DOHH2 (cell line): Measurements from ENCODE around the gene UBE2QL1.

Source experiments
- EZH2phosphoT487 ChIP-seq: fragments of 200-600 bp; sonication (generic); IDR thresholded peaks from 2 replicates; pipeline ENCODE4 v1.6.1; 2017; ENCODE audit warnings: borderline replicate concordance, mild to moderate bottlenecking, antibody characterized with exemption, low read length, moderate library complexity, mixed read lengths
- TF ChIP-seq, protein P1 (sequence below): fragments of 200-600 bp; sonication (generic); IDR thresholded peaks from one replicate; pipeline ENCODE4 v1.5.1; 2014; ENCODE audit warnings: antibody characterized with exemption, mild to moderate bottlenecking, low read depth, low read length; ENCODE audit not compliant: poor library complexity, severe bottlenecking

DNA sequence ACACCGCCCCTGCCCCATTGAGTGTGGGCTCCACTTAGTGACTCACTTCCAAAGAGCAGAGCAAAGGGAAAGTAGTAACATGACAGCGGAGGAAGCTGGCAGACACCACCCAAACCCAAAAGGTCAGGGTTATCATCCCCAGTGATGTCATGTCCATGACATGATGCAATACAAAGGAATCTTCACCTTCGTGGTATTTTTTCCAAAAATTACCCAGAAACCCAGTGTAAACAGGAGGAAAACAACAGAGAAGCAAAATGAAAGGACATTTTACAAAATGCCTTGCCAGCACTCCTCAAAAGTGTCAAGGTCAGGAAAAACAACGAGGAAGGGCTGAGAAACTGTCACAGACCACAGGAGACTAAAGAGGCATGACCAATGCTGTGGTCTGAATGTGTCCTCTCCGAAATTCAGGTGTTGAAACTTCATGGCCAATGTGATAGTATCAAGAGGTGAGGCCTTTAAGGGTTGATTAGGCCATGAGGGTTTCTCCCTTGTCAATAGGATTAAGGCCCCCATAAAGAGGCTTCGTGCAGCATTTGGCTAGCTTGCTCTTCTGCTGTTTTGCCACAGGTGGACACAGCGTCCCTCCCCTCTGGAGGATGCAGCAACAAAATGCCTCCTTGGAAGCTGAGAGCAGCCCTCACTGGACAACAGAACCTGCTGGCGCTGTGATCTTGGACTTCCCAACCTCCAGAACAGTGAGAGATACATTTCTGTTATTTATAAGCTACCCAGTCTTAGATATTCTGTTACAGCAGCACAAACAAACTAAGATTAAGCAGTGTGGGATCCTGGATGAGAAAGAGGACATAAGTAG is 39.8 kb upstream of the UBE2QL1 start:
- TF ChIP-seq, protein P1, sequence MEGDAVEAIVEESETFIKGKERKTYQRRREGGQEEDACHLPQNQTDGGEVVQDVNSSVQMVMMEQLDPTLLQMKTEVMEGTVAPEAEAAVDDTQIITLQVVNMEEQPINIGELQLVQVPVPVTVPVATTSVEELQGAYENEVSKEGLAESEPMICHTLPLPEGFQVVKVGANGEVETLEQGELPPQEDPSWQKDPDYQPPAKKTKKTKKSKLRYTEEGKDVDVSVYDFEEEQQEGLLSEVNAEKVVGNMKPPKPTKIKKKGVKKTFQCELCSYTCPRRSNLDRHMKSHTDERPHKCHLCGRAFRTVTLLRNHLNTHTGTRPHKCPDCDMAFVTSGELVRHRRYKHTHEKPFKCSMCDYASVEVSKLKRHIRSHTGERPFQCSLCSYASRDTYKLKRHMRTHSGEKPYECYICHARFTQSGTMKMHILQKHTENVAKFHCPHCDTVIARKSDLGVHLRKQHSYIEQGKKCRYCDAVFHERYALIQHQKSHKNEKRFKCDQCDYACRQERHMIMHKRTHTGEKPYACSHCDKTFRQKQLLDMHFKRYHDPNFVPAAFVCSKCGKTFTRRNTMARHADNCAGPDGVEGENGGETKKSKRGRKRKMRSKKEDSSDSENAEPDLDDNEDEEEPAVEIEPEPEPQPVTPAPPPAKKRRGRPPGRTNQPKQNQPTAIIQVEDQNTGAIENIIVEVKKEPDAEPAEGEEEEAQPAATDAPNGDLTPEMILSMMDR: no peak
- TF ChIP-seq EZH2phosphoT487: no peak
